K562 (cell line): Measurements from ENCODE around the gene PIGQ. TPM values are rescaled to one million over a fixed set of nuclear protein-coding genes. Genes with fewer than 3 reads are reported as not detected.

Experiments
- ATAC-seq: fragments of 200-7000 bp; cut with Tn5 transposase; 3 replicates; pipeline ENCODE4 v1.9.1; 2020; ENCODE audit warnings: moderate library complexity
- BruUV-seq: library from RNA; stranded (reverse); fragments of 400-500 nt; replicated peaks from 2 replicates; lab custom pipeline; 2021; lab: Mats Ljungman, UMichigan
- CTCF ChIA-PET: fragments of 300-600 bp; formaldehyde crosslinking; extraction: SDS; loops from one replicate; lab custom pipeline; 2021; ENCODE audit warnings: low intra/inter-chr PET ratio; lab: Yijun Ruan, JAX
- POLR2A ChIA-PET: fragments of 300-600, 350-650 bp; sonication (Branson Sonifier 250); formaldehyde crosslinking; extraction: SDS; loops from one replicate; lab custom pipeline; 2021; ENCODE audit warnings: antibody characterized with exemption, inconsistent platforms; lab: Yijun Ruan, JAX
- DNase-seq, 4 experiments: peaks; one replicate each; pipeline versions ENCODE4 v3.0.0 to v3.0.0-alpha.2; 2011 to 2018; ENCODE audit warnings: low spot score in 3 of 4, mixed read lengths in 3 of 4; ENCODE audit errors: extremely low read depth in 1 of 4
- FAIRE-seq: peaks from 2 replicates; lab custom pipeline; 2011; peaks lifted over from hg19 to GRCh38; lab: Jason Lieb, UNC
- H2AFZ ChIP-seq: 2 replicates; pipeline ENCODE4 v1.6.0; 2011; ENCODE audit warnings: low read depth, low read length, control low read depth, inconsistent platforms
- H3K27ac ChIP-seq: fragments of 200-600 bp; 3 replicates; pipeline ENCODE4 v1.8.0; 2011; ENCODE audit warnings: low read depth, mild to moderate bottlenecking, control low read depth, inconsistent platforms, low read length, moderate library complexity, mixed read lengths; ENCODE audit errors: extremely low read depth
- H3K27me3 ChIP-seq, 2 experiments: fragments of 300-600 bp in 1 of 2; 2 replicates in 1 of 2; 3 replicates in 1 of 2; pipeline versions ENCODE4 v1.6.0 to v1.8.0; 2011; ENCODE audit warnings: inconsistent platforms in 2 of 2, low read length in 2 of 2, mild to moderate bottlenecking in 1 of 2, mixed read lengths in 1 of 2, moderate library complexity in 1 of 2; ENCODE audit not compliant: control insufficient read depth in 2 of 2, insufficient read depth in 2 of 2
- H3K36me3 ChIP-seq: fragments of 300-600 bp; 3 replicates; pipeline ENCODE4 v1.8.0; 2011; ENCODE audit warnings: mild to moderate bottlenecking, low read length, inconsistent platforms; ENCODE audit not compliant: control insufficient read depth, insufficient read depth
- H3K4me1 ChIP-seq, 2 experiments: fragments of 200-600 bp in 1 of 2; replicated peaks in 1 of 2; 2 replicates in 1 of 2; 3 replicates in 1 of 2; pipeline versions ENCODE4 v1.5.1 to v1.8.0; 2011; ENCODE audit warnings: inconsistent platforms in 2 of 2, low read length in 2 of 2, mild to moderate bottlenecking in 1 of 2, mixed read lengths in 1 of 2, moderate library complexity in 1 of 2; ENCODE audit not compliant: control insufficient read depth in 2 of 2, insufficient read depth in 2 of 2
- H3K4me2 ChIP-seq: 2 replicates; pipeline ENCODE4 v1.6.1; 2011; ENCODE audit warnings: low read length, control low read depth, inconsistent platforms, mixed read lengths; ENCODE audit not compliant: insufficient read depth
- H3K4me3 ChIP-seq: fragments of 200-600 bp; sonication (generic), shearing (Covaris generic); 2 replicates; pipeline ENCODE4 v1.5.1; 2016; ENCODE audit warnings: control low read depth, inconsistent platforms
- H3K79me2 ChIP-seq: fragments of 200-600 bp; 3 replicates; pipeline ENCODE4 v1.8.0; 2011; ENCODE audit warnings: low read length, inconsistent platforms; ENCODE audit not compliant: control insufficient read depth, insufficient read depth
- H3K9ac ChIP-seq, 2 experiments: 2 replicates each; pipeline versions ENCODE4 v1.6.0 to v1.6.1; 2011; ENCODE audit warnings: low read depth in 2 of 2, low read length in 2 of 2, control low read depth in 1 of 2, inconsistent platforms in 1 of 2, mild to moderate bottlenecking in 1 of 2, mixed read lengths in 1 of 2; ENCODE audit not compliant: insufficient read depth in 1 of 2
- H3K9me1 ChIP-seq: one replicate; pipeline ENCODE4 v1.6.0; 2011; ENCODE audit warnings: inconsistent platforms, mild to moderate bottlenecking, low read length, moderate library complexity; ENCODE audit not compliant: control insufficient read depth, insufficient read depth
- H3K9me3 ChIP-seq: replicated peaks from 2 replicates; pipeline ENCODE4 v1.5.1; 2011; ENCODE audit warnings: low read depth, low read length, inconsistent platforms; ENCODE audit not compliant: control insufficient read depth, insufficient read depth
- H4K20me1 ChIP-seq: replicated peaks from 2 replicates; pipeline ENCODE4 v1.6.1; 2011; ENCODE audit warnings: low read length, inconsistent platforms, mixed read lengths; ENCODE audit not compliant: control insufficient read depth, insufficient read depth
- C11orf30 ChIP-seq: fragments of 450-650 bp; IDR thresholded peaks from 2 replicates; pipeline ENCODE4 v1.6.1; 2016; ENCODE audit warnings: low read depth, mild to moderate bottlenecking
- NFIC ChIP-seq: fragments of 450-650 bp; IDR thresholded peaks from 2 replicates; pipeline ENCODE4 v1.6.1; 2017; ENCODE audit warnings: mild to moderate bottlenecking, inconsistent platforms
- whole genome bisulfite sequencing: fragments of 100-300 bp; shearing (Covaris generic); methylation state at CpG from one replicate; pipeline ENCODE4 v1.1.6; 2016; ENCODE audit warnings: low coverage, mixed read lengths; ENCODE audit not compliant: insufficient coverage; ENCODE audit errors: missing lambda C conversion rate; 5-methylcytosine and 5-hydroxymethylcytosine counted together
- in situ Hi-C: fragments of 300-500 bp; cut with MboI; formaldehyde crosslinking; loops from 4 replicates; pipeline ENCODE4 v1.15.0; 2018; ENCODE audit warnings: inconsistent platforms, mixed read lengths
- intact Hi-C: fragments of 100-400 bp; cut with micrococcal nuclease; formaldehyde crosslinking; loops from 2 replicates; pipeline ENCODE4 v1.14.2; 2022
- polyA plus RNA-seq, 8 experiments: library from polyadenylated mRNA; depleted of rRNA in 4 of 8; stranded (reverse) in 5 of 8; unstranded in 3 of 8; fragments of >200 nt; fragmentation: Nextera tagmentation in 2 of 8; fragmentation: Illumina TruSeq in 1 of 8; extraction: Ambion mirVana in 2 of 8; extraction: Trizol in 1 of 8; gene quantifications; 2 replicates each; pipeline versions ENCODE4 v1.2.1 to v1.2.3, GENCODE V29; 2011 to 2014; ENCODE audit warnings: inconsistent platforms in 1 of 8, missing spikeins in 1 of 8
- total RNA-seq, 7 experiments: library from RNA; depleted of rRNA in 6 of 7; stranded (reverse); fragments of >200 nt in 6 of 7; fragmentation: Illumina TruSeq in 2 of 7; extraction: Trizol in 2 of 7; gene quantifications; 2 replicates each; pipeline versions ENCODE4 v1.2.1 to v1.2.3, GENCODE V29; 2011 to 2021; ENCODE audit warnings: low replicate concordance in 1 of 7
- TF ChIP-seq, protein P1 (sequence below): fragments of 200-800 bp; sonication (Bioruptor generic); IDR thresholded peaks from 2 replicates; pipeline ENCODE4 v1.6.1; 2017; ENCODE audit warnings: missing genetic modification characterization, missing compliant biosample characterization

The PIGQ gene
- total and polyA plus RNA-seq, 9 of the 15 experiments (the other 6 are each of a cell fraction or from before 2014, with no cell fraction given), result 0.20 to 49.6 (median 11.7) TPM

DNA sequence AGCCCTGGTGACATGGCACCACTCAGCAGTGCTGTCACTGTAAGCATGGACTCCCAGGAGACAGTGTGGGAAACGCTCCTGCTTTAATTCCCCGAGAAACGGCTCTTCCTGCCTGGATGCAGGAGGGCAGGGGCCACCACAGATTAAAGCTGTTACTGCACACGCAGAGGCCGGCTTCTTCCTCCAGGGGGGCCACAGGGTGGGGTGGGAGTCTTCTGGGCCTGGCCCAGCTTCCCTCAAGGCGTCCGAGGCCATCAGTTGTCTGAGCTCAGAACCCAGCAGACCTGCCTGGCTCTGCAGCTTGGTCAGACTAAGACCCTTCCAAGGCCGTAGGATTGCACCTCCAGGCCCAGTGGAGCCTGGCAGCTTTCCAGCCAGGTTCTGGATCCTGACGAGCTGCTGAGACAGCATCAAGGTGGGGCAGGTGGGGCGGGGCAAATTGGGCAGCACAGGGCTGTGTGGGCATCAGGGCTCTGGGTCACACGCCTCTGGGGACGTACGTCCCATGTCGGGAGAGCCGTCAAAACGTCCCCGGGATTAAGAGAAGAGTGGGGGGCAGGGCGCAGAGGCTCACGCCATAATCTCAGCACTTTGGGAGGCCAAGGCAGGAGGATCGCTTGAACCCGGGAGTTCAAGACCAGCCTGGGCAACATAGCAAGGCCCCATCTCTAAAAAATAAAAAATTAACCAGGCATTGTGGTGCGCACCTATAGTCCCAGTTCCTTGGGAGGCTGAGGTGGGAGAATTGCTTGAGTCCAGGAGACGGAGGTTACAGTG, 47.3 kb upstream of the PIGQ start:
- Histone ChIP-seq H3K9ac (peak overlapping the region in 1 of 2 experiments; percentile 74; a peak in 2 of 4 replicates), H3K27me3 (no peaks in the 10 kb centered on the region), H3K9me3 (no peaks in the 10 kb centered on the region), H3K9me1 (no peaks in the 10 kb centered on the region), H3K27ac (no peak overlapping the region), H3K36me3 (peaks cover 11% of the 10 kb centered on the region; the same call in 2 of the 3 replicates), H4K20me1 (peaks cover 3% of the 10 kb centered on the region; the same call in 1 of the 2 replicates), H3K4me3 (no peak overlapping the region), H3K4me2 (no peak overlapping the region), H2AFZ (no peak overlapping the region), H3K4me1 (peaks cover 16 to 79% of the 10 kb centered on the region in 2 experiments; a peak in 4 of 5 replicates), H3K79me2 (peaks cover 27% of the 10 kb centered on the region)
- ChIA-PET CTCF (no interaction called here), POLR2A (no interaction called here)
- TF ChIP-seq, protein P1, sequence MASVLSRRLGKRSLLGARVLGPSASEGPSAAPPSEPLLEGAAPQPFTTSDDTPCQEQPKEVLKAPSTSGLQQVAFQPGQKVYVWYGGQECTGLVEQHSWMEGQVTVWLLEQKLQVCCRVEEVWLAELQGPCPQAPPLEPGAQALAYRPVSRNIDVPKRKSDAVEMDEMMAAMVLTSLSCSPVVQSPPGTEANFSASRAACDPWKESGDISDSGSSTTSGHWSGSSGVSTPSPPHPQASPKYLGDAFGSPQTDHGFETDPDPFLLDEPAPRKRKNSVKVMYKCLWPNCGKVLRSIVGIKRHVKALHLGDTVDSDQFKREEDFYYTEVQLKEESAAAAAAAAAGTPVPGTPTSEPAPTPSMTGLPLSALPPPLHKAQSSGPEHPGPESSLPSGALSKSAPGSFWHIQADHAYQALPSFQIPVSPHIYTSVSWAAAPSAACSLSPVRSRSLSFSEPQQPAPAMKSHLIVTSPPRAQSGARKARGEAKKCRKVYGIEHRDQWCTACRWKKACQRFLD (CRISPR knock-in tag), result no peak
- TF ChIP-seq C11orf30, result no peak
- TF ChIP-seq NFIC, result peak; percentile 57
- in situ Hi-C loops, result no loop called here
- BruUV-seq, result no TSS peak
- no peak for DNase-seq
- WGBS, result 54% methylated on average over 20 of the region's 23 CpGs
- intact Hi-C loops, result no loop called here
- FAIRE-seq, result no peak
- ATAC-seq, result no peak
